Stomach (tissue), 9 donors: Measurements from ENCODE around the gene HS6ST1. TPM values are rescaled to one million over a fixed set of nuclear protein-coding genes. Genes with fewer than 3 reads are reported as not detected.

Source experiments
- DNase-seq, 2 donors: peaks; one replicate each; pipeline versions ENCODE4 v3.0.0 to v3.0.0-alpha.2; 2013 to 2019
- H3K27ac ChIP-seq, 5 donors: fragments of 200-600 bp in 4 of 5; sonication (generic) in 4 of 5; one replicate each; pipeline ENCODE4 v1.5.1; 2013 to 2019; ENCODE audit warnings: mild to moderate bottlenecking in 1 of 5, moderate library complexity in 1 of 5
- H3K27me3 ChIP-seq, 3 donors: fragments of 200-600 bp; sonication (generic); one replicate each; pipeline ENCODE4 v1.5.1; 2017 to 2019; ENCODE audit warnings: mixed run types in 1 of 3
- H3K36me3 ChIP-seq, 4 donors: fragments of 200-600 bp; sonication (generic); 1 replicate in 3 of 4; 2 replicates in 1 of 4; pipeline ENCODE4 v1.5.1; 2016 to 2019
- H3K4me1 ChIP-seq, 4 donors: fragments of 200-600 bp; sonication (generic); one replicate each; pipeline ENCODE4 v1.5.1; 2016 to 2019
- H3K4me3 ChIP-seq, 4 donors: fragments of 200-600 bp; sonication (generic) in 3 of 4; one replicate each; pipeline ENCODE4 v1.5.1; 2016 to 2019; ENCODE audit warnings: mild to moderate bottlenecking in 1 of 4
- H3K9me3 ChIP-seq, 4 donors: fragments of 200-600 bp; sonication (generic); one replicate each; pipeline ENCODE4 v1.5.1; 2016 to 2019
- EP300 ChIP-seq: sonication (generic); formaldehyde crosslinking; IDR thresholded peaks from one replicate; pipeline ENCODE4 v1.6.1; 2017; ENCODE audit warnings: antibody characterized with exemption
- POLR2A ChIP-seq, 4 donors: fragments of 450-650 bp; IDR thresholded peaks; one replicate each; pipeline ENCODE4 v1.6.1; 2016; ENCODE audit warnings: antibody characterized with exemption in 4 of 4, control low read depth in 2 of 4, mild to moderate bottlenecking in 1 of 4, moderate library complexity in 1 of 4
- POLR2AphosphoS5 ChIP-seq, 3 donors: sonication (generic); formaldehyde crosslinking; IDR thresholded peaks; one replicate each; pipeline ENCODE4 v1.6.1; 2016; ENCODE audit warnings: antibody characterized with exemption in 3 of 3
- WGBS, 5 donors: extraction: QIAGEN DNeasy Blood & Tissue Kit in 3 of 5; methylation state at CpG; one replicate each; pipeline versions ENCODE4 v1.1.5 to v1.1.7; 2013 to 2018; 5-methylcytosine and 5-hydroxymethylcytosine counted together
- intact Hi-C: fragments of 100-400 bp; cut with DNase I; formaldehyde crosslinking; loops from one replicate; pipeline ENCODE4 v1.15.1; 2023; ENCODE audit warnings: low total_unique reads
- polyA plus RNA-seq, 3 donors: library from polyadenylated mRNA; stranded (reverse); fragments of 200-250 nt; gene quantifications; one replicate each; pipeline ENCODE4 v1.2.3, GENCODE V29; 2013
- total RNA-seq, 5 donors: library from RNA; depleted of rRNA; stranded (reverse); fragments of >200 nt; gene quantifications; one replicate each; pipeline versions ENCODE4 v1.1.0 to v1.2.3, GENCODE V29; 2014 to 2016
- TF ChIP-seq, protein P1 (sequence below), 7 experiments: fragments of 450-650 bp in 4 of 7; fragments of 200-600 bp in 3 of 7; sonication (generic) in 3 of 7; IDR thresholded peaks; one replicate each; pipeline ENCODE4 v1.5.1; 2016 to 2019; ENCODE audit warnings: antibody characterized with exemption in 7 of 7, control low read depth in 2 of 7, mild to moderate bottlenecking in 1 of 7
- donor health status: healthy with polysubstance abuse.
- donor health status: Bipolar disorder and iron deficiency.
- donor health status: healthy.

The HS6ST1 gene
- total and polyA plus RNA-seq, 8 donors, result 2.9 to 178 (median 12.8) TPM

- DNase-seq, result peak in 1 of 2 donors; percentile 22
- H3K27ac ChIP-seq, result no peak overlapping the region
- H3K4me1 ChIP-seq, result peaks cover 62 to 91% (median 85%) of the 10 kb centered on the region in 4 donors
- H3K9me3 ChIP-seq, result no peaks in the 10 kb centered on the region
- H3K36me3 ChIP-seq, result peaks cover 0 to 15% (median 2%) of the 10 kb centered on the region in 4 donors
- H3K4me3 ChIP-seq, result no peak overlapping the region
- no peak for TF ChIP-seq EP300
- TF ChIP-seq POLR2AphosphoS5 (IDR thresholded peaks at IDR 0.05), result no peak
- no peak for TF ChIP-seq POLR2A (IDR thresholded peaks at IDR 0.05)
- TF ChIP-seq, protein P1, sequence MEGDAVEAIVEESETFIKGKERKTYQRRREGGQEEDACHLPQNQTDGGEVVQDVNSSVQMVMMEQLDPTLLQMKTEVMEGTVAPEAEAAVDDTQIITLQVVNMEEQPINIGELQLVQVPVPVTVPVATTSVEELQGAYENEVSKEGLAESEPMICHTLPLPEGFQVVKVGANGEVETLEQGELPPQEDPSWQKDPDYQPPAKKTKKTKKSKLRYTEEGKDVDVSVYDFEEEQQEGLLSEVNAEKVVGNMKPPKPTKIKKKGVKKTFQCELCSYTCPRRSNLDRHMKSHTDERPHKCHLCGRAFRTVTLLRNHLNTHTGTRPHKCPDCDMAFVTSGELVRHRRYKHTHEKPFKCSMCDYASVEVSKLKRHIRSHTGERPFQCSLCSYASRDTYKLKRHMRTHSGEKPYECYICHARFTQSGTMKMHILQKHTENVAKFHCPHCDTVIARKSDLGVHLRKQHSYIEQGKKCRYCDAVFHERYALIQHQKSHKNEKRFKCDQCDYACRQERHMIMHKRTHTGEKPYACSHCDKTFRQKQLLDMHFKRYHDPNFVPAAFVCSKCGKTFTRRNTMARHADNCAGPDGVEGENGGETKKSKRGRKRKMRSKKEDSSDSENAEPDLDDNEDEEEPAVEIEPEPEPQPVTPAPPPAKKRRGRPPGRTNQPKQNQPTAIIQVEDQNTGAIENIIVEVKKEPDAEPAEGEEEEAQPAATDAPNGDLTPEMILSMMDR (IDR thresholded peaks at IDR 0.05), result no peak
- intact Hi-C loops, result no loop called here
- 90 to 98% (median 96%) methylated on average over 5 to 7 of the region's 7 CpGs for whole genome bisulfite sequencing, 5 donors
- no peaks in the 10 kb centered on the region for H3K27me3 ChIP-seq
These were observed 7.4 kb downstream of the HS6ST1 start for GRCh38 chr2:128311216-128311754.

GRCh38 chr2:128310761-128311160 lies 7.9 kb downstream of the HS6ST1 start:
- Histone ChIP-seq H3K9me3 (no peaks in the 10 kb centered on the region), H3K36me3 (peaks cover 0 to 15% (median 2%) of the 10 kb centered on the region in 4 donors), H3K27ac (peak overlapping the region in 2 of 5 donors; percentile 59 to 85), H3K4me1 (peaks cover 62 to 91% (median 85%) of the 10 kb centered on the region in 4 donors), H3K4me3 (no peak overlapping the region), H3K27me3 (no peaks in the 10 kb centered on the region)
- intact Hi-C loops, result no loop called here
- TF ChIP-seq POLR2A (IDR thresholded peaks at IDR 0.05) (no peak), EP300 (no peak), POLR2AphosphoS5 (IDR thresholded peaks at IDR 0.05) (no peak)
- TF ChIP-seq, protein P1 (IDR thresholded peaks at IDR 0.05), result no peak
- DNase-seq, result peak in 1 of 2 donors; percentile 3
- WGBS, 5 donors, result 75 to 82% (median 80%) methylated on average over 4 of the region's 4 CpGs

- peak overlapping the region in 4 of 5 donors; percentile 21 to 85 (median 70) for H3K27ac ChIP-seq
- intact Hi-C loops, result no loop called here
- H3K4me3 ChIP-seq, result no peak overlapping the region
- peak in 1 of 2 donors; percentile 1 for DNase-seq
- peaks cover 0 to 15% (median 2%) of the 10 kb centered on the region in 4 donors for H3K36me3 ChIP-seq
- TF ChIP-seq, protein P1 (IDR thresholded peaks at IDR 0.05), result no peak
- TF ChIP-seq POLR2A (IDR thresholded peaks at IDR 0.05) (no peak), EP300 (no peak), POLR2AphosphoS5 (IDR thresholded peaks at IDR 0.05) (no peak)
- WGBS, 5 donors, result 89 to 95% (median 94%) methylated on average over 8 to 12 of the region's 12 CpGs
- peaks cover 63 to 91% (median 85%) of the 10 kb centered on the region in 4 donors for H3K4me1 ChIP-seq
- H3K9me3 ChIP-seq, result no peaks in the 10 kb centered on the region
- H3K27me3 ChIP-seq, result no peaks in the 10 kb centered on the region
These were observed 8.5 kb downstream of the HS6ST1 start for GRCh38 chr2:128310094-128310716.

- intact Hi-C loops, result loop anchor here (10.0 kb wide), 1 partner anchor 135 kb away; no protein-coding TSS in a partner anchor
These were observed 9.2 kb downstream of the HS6ST1 start for GRCh38 chr2:128309280-128310093.

More at GRCh38 chr2:128309280-128310093, 9.2 kb downstream of the HS6ST1 start:
- WGBS, 5 donors, result 42 to 51% (median 47%) methylated on average over 16 to 19 of the region's 19 CpGs
- peaks cover 66 to 91% (median 86%) of the 10 kb centered on the region in 4 donors for H3K4me1 ChIP-seq
- H3K9me3 ChIP-seq, result no peaks in the 10 kb centered on the region
- H3K4me3 ChIP-seq, result no peak overlapping the region
- peak overlapping the region in 4 of 5 donors; percentile 21 to 85 (median 70) for H3K27ac ChIP-seq
- H3K36me3 ChIP-seq, result peaks cover 0 to 10% (median 2%) of the 10 kb centered on the region in 4 donors
- H3K27me3 ChIP-seq, result no peaks in the 10 kb centered on the region
- TF ChIP-seq POLR2A (IDR thresholded peaks at IDR 0.05), result no peak
- TF ChIP-seq, protein P1 (IDR thresholded peaks at IDR 0.05), result no peak
- TF ChIP-seq POLR2AphosphoS5 (IDR thresholded peaks at IDR 0.05), result peak in 2 of 3 donors; percentile 14 to 50
- TF ChIP-seq EP300, result no peak
- peak; percentile 61 to 84 for DNase-seq
